Effector memory CD4-positive, alpha-beta T cell (primary cell): ENCODE measurements around the gene SUMF1.

Source experiments
- DNase-seq, 3 donors: peaks; one replicate each; pipeline ENCODE4 v3.0.0-alpha.2; 2020
- H3K27ac ChIP-seq: 2 replicates; pipeline ENCODE4 v1.7.0; 2013; ENCODE audit warnings: mild to moderate bottlenecking, low read length, moderate library complexity; ENCODE audit not compliant: insufficient read depth, poor library complexity, severe bottlenecking
- H3K27me3 ChIP-seq: replicated peaks from 2 replicates; pipeline ENCODE4 v1.7.0; 2013; ENCODE audit warnings: mild to moderate bottlenecking, low read length; ENCODE audit not compliant: insufficient read depth, control insufficient read depth, poor library complexity, severe bottlenecking
- H3K36me3 ChIP-seq: 2 replicates; pipeline ENCODE4 v1.7.0; 2013; ENCODE audit warnings: mild to moderate bottlenecking, low read length, moderate library complexity; ENCODE audit not compliant: control insufficient read depth, insufficient read depth
- H3K4me1 ChIP-seq: 2 replicates; pipeline ENCODE4 v1.7.0; 2013; ENCODE audit warnings: low read length, mild to moderate bottlenecking; ENCODE audit not compliant: control insufficient read depth, insufficient read depth, poor library complexity, severe bottlenecking
- H3K4me3 ChIP-seq: 2 replicates; pipeline ENCODE4 v1.7.0; 2013; ENCODE audit warnings: low read length, low read depth, mild to moderate bottlenecking; ENCODE audit not compliant: insufficient read depth, poor library complexity, severe bottlenecking
- H3K9me3 ChIP-seq: 2 replicates; pipeline ENCODE4 v1.7.0; 2013; ENCODE audit warnings: mild to moderate bottlenecking, low read length, moderate library complexity; ENCODE audit not compliant: control insufficient read depth

The SUMF1 gene

DNA sequence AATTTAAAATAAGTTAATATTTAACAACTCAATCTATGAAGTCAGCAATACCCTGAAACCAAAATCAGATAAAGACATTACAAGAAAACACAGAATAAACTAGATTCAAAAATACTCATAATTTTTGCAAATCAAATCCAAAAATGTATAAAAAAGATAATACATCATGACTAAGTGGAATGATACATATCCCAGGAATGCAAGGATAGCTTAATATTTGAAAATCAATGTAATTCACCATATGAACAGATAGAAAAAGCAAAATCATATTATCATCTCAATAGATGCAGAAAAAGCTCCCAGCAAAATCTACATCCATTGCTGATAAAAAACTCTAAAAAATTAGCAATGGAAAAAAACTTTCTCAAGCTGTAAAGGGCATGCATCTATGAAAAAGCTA lies 93.4 kb downstream of the SUMF1 start:
- H3K27me3 ChIP-seq, result no peaks in the 10 kb centered on the region
- H3K36me3 ChIP-seq, result peaks cover 17% of the 10 kb centered on the region
- no peak for DNase-seq
- H3K4me3 ChIP-seq, result no peak overlapping the region
- no peaks in the 10 kb centered on the region for H3K9me3 ChIP-seq
- H3K4me1 ChIP-seq, result no peaks in the 10 kb centered on the region
- H3K27ac ChIP-seq, result no peak overlapping the region

DNA sequence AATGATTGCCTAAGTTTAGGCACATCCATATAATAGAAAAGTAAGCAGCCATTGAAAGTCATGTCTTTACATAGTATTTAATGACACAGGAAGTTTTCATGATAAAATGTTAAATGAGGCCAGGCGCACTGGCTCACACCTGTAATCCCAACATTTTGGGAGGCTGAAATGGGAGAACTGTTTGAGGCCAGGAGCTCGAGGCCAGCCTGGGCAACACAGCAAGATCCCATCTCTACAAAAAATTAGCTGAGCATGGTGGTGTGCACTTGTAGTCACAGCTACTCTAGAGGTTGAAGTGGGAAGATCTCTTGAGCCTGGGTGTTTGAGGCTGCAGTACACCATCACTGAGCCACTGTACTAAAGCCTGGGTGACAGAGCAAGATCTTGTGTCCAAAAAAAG lies 104.5 kb downstream of the SUMF1 start:
- Histone ChIP-seq H3K27me3 (no peaks in the 10 kb centered on the region), H3K27ac (no peak overlapping the region)

DNA sequence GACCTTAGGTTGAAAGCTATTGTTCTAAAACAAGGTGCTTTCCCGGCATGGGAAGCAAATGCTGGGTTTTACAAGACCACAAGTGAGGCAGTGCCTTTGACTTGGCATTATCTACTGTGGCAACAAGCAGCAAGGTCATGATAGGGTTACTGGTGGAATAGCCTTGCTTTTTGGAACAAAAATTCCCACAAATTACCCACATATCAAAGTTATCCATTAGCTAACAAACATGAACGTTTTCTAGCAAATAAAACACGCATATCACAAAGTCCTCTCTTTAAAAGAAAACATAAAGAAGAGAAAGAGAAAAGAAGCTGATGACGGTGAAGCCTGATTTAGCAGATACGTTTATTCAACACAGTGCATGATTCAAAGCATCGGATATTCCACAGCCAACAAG lies 106.3 kb downstream of the SUMF1 start:
- H3K27me3 ChIP-seq, result no peaks in the 10 kb centered on the region
- no peaks in the 10 kb centered on the region for H3K4me1 ChIP-seq

More for the DNA sequence above, 104.5 kb downstream of the SUMF1 start:
- DNase-seq, result no peak
- Histone ChIP-seq H3K4me1 (no peaks in the 10 kb centered on the region), H3K4me3 (no peak overlapping the region), H3K36me3 (no peaks in the 10 kb centered on the region), H3K9me3 (no peaks in the 10 kb centered on the region)

DNA sequence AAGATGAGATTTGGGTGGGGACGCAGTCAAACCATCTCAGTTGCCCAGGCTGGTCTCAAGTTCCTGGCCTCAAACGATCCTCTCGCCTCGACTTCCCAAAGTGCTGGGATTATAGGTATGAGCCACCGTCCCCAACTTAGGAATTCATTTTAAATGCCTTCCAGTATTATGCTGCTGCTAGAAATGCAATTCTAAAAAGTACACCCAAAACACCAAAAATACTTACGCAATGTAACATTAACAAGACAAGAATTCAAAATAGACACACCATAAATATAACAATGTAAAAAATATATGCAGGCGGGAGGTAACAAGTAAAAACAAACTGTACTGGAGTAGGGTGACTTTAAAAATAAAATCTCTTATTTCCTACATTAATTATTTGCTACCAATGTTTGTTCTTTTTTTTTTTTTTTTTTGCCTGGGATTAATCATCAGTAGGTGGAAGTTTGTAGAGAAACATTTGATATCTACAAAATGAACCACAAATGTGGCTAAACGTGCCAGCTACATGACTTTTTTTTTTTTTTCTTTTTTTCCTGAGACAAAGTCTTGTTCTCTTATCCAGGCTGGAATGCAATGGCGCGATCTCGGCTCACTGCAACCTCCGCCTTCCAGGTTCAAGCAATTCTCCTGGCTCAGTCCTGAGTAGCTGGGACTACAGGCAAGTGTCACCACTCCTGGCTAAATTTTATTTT lies 107.1 kb downstream of the SUMF1 start:
- H3K36me3 ChIP-seq, result no peaks in the 10 kb centered on the region
- H3K27ac ChIP-seq, result no peak overlapping the region
- H3K9me3 ChIP-seq, result no peaks in the 10 kb centered on the region
- no peaks in the 10 kb centered on the region for H3K4me1 ChIP-seq
- DNase-seq, result no peak
- H3K4me3 ChIP-seq, result no peak overlapping the region
- H3K27me3 ChIP-seq, result no peaks in the 10 kb centered on the region

More for the DNA sequence above, 106.3 kb downstream of the SUMF1 start:
- no peak overlapping the region for H3K27ac ChIP-seq
- no peaks in the 10 kb centered on the region for H3K36me3 ChIP-seq
- DNase-seq, result no peak
- no peak overlapping the region for H3K4me3 ChIP-seq
- H3K9me3 ChIP-seq, result no peaks in the 10 kb centered on the region

DNA sequence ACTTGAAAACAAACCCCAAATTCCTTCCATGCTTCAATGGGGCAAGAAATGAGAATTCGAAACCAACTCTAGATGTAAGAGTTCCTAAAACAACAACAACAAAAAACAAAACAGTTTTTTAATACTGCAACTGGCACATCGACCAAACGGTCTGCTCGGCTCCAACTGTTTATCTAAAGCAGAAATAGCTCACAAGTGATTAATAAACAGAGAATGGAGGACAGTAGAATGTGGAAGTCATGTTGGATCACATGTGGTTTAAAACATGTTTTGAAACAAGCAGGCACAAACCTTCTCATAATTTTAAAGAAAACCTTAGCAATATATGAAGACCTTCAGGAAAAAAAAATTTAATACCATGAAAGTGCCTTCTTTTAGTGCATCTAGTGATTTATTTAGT lies 108.8 kb downstream of the SUMF1 start:
- DNase-seq, result no peak
- no peaks in the 10 kb centered on the region for H3K27me3 ChIP-seq
- no peaks in the 10 kb centered on the region for H3K4me1 ChIP-seq
- H3K27ac ChIP-seq, result no peak overlapping the region
- no peaks in the 10 kb centered on the region for H3K9me3 ChIP-seq
- no peaks in the 10 kb centered on the region for H3K36me3 ChIP-seq
- H3K4me3 ChIP-seq, result no peak overlapping the region

DNA sequence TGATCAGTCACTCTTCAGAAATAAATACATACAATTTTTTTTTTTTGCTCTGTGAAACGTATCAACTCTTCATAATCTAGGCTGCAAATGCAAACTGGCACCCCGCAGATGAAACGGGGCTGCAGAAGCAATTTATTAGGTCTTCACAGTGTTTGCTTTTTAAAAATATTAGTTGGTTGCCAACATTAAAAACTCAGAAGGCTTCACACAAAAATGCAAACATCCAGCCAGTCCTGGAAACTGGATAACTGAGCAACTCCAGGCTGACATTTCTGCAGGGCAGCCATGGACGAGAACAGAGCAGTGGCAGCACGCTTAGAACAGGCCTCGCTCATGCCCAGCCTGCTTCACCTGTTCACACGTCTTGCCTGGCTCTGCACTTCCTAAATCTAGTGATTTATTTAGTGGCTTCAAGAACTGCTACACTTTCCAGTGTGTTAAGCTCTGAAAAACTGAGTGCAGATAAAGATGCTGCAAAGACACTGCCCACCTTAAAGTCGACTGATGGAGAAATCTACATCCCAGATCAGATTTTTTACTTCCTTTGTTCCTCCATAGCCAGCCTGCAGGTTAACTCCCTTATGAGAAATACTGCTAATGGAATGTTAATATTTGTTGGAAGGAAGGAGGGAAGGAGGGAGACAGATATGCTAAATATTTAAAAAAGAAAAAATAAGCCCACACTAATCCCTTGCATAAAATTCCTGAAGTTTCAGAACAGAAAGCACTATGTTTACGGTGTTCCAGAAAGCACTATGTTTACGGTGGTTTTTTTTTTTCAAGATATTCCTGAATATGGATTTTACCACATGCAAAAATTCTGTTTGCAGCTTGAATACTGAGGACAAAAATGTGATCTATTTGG lies 110.3 kb downstream of the SUMF1 start:
- Histone ChIP-seq H3K4me3 (no peak overlapping the region), H3K36me3 (no peaks in the 10 kb centered on the region), H3K4me1 (no peaks in the 10 kb centered on the region), H3K27me3 (no peaks in the 10 kb centered on the region), H3K27ac (no peak overlapping the region), H3K9me3 (no peaks in the 10 kb centered on the region)
- DNase-seq, result no peak

DNA sequence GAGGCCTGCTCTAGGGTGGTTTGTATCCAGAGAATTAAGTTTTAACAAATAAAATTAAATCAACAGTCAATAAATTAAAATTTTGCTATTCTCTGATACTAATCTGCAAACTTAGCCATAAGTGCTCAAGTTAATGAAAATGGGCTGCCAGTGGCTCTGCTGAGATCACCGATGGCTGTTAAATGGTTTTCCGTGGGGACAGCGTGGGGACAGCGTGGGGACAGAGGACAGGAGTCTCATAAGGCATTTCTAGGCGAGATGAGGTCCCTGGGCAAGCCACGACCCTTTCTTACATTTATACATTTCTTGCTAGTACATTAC lies 110.9 kb downstream of the SUMF1 start:
- H3K9me3 ChIP-seq, result no peaks in the 10 kb centered on the region
- H3K4me1 ChIP-seq, result no peaks in the 10 kb centered on the region
- no peak overlapping the region for H3K4me3 ChIP-seq
- no peak overlapping the region for H3K27ac ChIP-seq
- H3K36me3 ChIP-seq, result no peaks in the 10 kb centered on the region
- no peaks in the 10 kb centered on the region for H3K27me3 ChIP-seq
- DNase-seq, result no peak

DNA sequence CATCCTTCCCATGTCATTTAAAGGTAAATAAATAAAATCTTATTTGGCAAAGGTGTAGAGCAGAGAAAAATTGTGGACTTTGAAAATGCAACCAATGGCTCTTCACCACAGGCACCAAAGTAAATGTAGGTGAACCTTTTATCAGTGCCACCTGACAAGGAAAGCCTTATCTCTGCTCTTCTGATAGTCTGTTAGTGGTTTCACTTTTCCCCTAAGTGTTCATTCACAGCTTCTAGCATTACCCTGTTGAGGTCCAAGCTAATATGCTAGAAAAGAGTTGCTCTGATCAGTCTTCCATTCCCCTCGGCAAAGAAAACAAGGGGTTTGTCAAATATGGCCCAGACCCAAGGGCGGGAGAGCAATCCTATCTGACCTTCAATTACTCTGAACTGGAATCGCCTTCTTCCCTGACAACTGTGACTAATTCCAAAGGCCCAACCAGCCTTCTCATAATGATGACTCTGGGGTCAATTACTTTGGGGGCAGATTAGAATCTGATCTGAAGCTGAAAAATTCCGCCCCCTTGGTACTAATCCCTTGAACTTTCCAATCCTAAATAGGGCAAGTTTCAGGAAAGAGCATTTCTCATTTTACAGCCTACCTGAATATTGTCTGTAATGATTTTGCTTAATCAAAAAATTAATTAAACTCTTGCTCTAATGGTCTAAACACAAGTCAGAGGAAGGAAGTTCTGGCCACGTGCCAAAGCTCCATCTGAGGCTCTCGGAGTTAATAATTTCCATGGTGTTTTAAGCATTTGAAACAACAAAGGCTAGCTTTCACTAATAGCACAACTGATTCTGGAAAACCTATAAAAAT lies 111.5 kb downstream of the SUMF1 start:
- Histone ChIP-seq H3K4me3 (no peak overlapping the region), H3K27ac (no peak overlapping the region), H3K27me3 (no peaks in the 10 kb centered on the region), H3K4me1 (no peaks in the 10 kb centered on the region), H3K36me3 (no peaks in the 10 kb centered on the region), H3K9me3 (no peaks in the 10 kb centered on the region)
- DNase-seq, result no peak

DNA sequence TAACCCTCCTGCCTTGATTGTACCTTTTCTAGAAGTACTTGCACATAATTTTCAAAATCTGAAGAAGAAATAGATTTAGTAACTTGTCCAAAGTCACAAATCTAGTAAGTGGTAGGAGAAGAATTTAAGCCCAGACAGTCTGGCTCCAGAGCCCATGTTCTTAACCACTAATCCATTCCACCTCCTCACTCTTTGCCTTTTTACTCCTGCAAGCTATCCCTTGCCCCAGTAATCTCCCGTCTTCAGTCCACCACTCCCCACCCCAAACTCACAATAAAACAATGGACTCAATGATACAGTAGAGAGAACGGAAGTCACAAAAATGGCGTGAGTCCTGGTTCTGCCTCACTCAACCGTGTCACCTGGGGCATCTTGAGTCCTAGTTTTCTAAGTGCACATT lies 115.2 kb downstream of the SUMF1 start:
- Histone ChIP-seq H3K4me1 (no peaks in the 10 kb centered on the region), H3K27ac (no peak overlapping the region)
- DNase-seq, result no peak

More for the DNA sequence above, 115.2 kb downstream of the SUMF1 start:
- no peaks in the 10 kb centered on the region for H3K36me3 ChIP-seq
- no peak overlapping the region for H3K4me3 ChIP-seq
- H3K9me3 ChIP-seq, result no peaks in the 10 kb centered on the region
- no peaks in the 10 kb centered on the region for H3K27me3 ChIP-seq
